HepG2 (cell line): ENCODE measurements around the gene UQCRHL. TPM values are rescaled to one million over a fixed set of nuclear protein-coding genes. Genes with fewer than 3 reads are reported as not detected.

ENCODE experiments used
- ATAC-seq: fragments of 200-7000 bp; cut with Tn5 transposase; 3 replicates; pipeline ENCODE4 v1.9.1; 2020; ENCODE audit warnings: mild to moderate bottlenecking, moderate library complexity
- BruUV-seq: library from RNA; stranded (reverse); fragments of 400-500 nt; replicated peaks from 2 replicates; lab custom pipeline; 2021; lab: Mats Ljungman, UMichigan
- CTCF ChIA-PET: fragments of 300-600 bp; formaldehyde crosslinking; extraction: SDS; loops from one replicate; lab custom pipeline; 2021; ENCODE audit warnings: low total read pairs, inconsistent platforms, low intra/inter-chr PET ratio; lab: Yijun Ruan, JAX
- POLR2A ChIA-PET: fragments of 350-600 bp; sonication (Branson Sonifier 250); formaldehyde crosslinking; loops from one replicate; lab custom pipeline; 2020; ENCODE audit warnings: antibody characterized with exemption, inconsistent platforms; lab: Yijun Ruan, JAX
- DNase-seq: peaks from one replicate; pipeline ENCODE4 v3.0.0-alpha.2; 2015; ENCODE audit warnings: low spot score
- FAIRE-seq: peaks from 3 replicates; lab custom pipeline; 2011; peaks lifted over from hg19 to GRCh38; lab: Jason Lieb, UNC
- H2AFZ ChIP-seq: one replicate; pipeline ENCODE4 v1.6.1; 2011; ENCODE audit warnings: low read length, inconsistent platforms
- H3K27ac ChIP-seq: fragments of 300-600 bp; 3 replicates; pipeline ENCODE4 v1.8.0; 2011; ENCODE audit warnings: mixed run types, mild to moderate bottlenecking, mixed read lengths, low read length, inconsistent platforms; ENCODE audit not compliant: insufficient read depth; ENCODE audit errors: extremely low read length
- H3K27me3 ChIP-seq, 2 experiments: fragments of 200-600 bp in 1 of 2; 2 replicates in 1 of 2; 3 replicates in 1 of 2; pipeline versions ENCODE4 v1.6.0 to v1.8.0; 2011; ENCODE audit warnings: low read length in 2 of 2, mild to moderate bottlenecking in 2 of 2, moderate library complexity in 2 of 2, inconsistent platforms in 1 of 2; ENCODE audit not compliant: insufficient read depth in 2 of 2, control insufficient read depth in 1 of 2
- H3K36me3 ChIP-seq, 2 experiments: fragments of 200-600 bp in 1 of 2; replicated peaks in 1 of 2; 2 replicates in 1 of 2; 3 replicates in 1 of 2; pipeline versions ENCODE4 v1.5.1 to v1.8.0; 2011; ENCODE audit warnings: low read length in 2 of 2, inconsistent platforms in 1 of 2; ENCODE audit not compliant: insufficient read depth in 2 of 2, control insufficient read depth in 1 of 2
- H3K4me1 ChIP-seq: 2 replicates; pipeline ENCODE4 v1.5.1; 2012; ENCODE audit warnings: low read length, inconsistent platforms; ENCODE audit not compliant: insufficient read depth
- H3K4me2 ChIP-seq: 2 replicates; pipeline ENCODE4 v1.6.0; 2011; ENCODE audit warnings: low read depth, low read length, inconsistent platforms
- H3K4me3 ChIP-seq, 3 experiments: fragments of 200-600 bp in 1 of 3; sonication (generic), shearing (Covaris generic) in 1 of 3; replicated peaks in 1 of 3; 2 replicates each; pipeline ENCODE4 v1.5.1; 2011 to 2016; ENCODE audit warnings: low read length in 3 of 3, inconsistent platforms in 2 of 3, low read depth in 2 of 3, mild to moderate bottlenecking in 2 of 3, control low read depth in 1 of 3, mixed read lengths in 1 of 3; ENCODE audit not compliant: insufficient read depth in 1 of 3
- H3K79me2 ChIP-seq: one replicate; pipeline ENCODE4 v1.6.1; 2011; ENCODE audit warnings: low read length, inconsistent platforms; ENCODE audit not compliant: insufficient read depth
- H3K9ac ChIP-seq: 2 replicates; pipeline ENCODE4 v1.6.0; 2011; ENCODE audit warnings: mild to moderate bottlenecking, low read depth, low read length, inconsistent platforms; ENCODE audit not compliant: insufficient read depth
- H3K9me3 ChIP-seq: 2 replicates; pipeline ENCODE4 v1.5.1; 2012; ENCODE audit warnings: mild to moderate bottlenecking, low read length
- H4K20me1 ChIP-seq: 2 replicates; pipeline ENCODE4 v1.6.0; 2011; ENCODE audit warnings: inconsistent platforms, mild to moderate bottlenecking, low read length, moderate library complexity; ENCODE audit not compliant: insufficient read depth
- POGK ChIP-seq: sonication (generic); formaldehyde crosslinking; conservative IDR thresholded peaks from 2 replicates; pipeline ENCODE4 v1.8.0; 2022; ENCODE audit warnings: mild to moderate bottlenecking, moderate library complexity, missing genetic modification reagents
- ZNF644 ChIP-seq: IDR thresholded peaks from 2 replicates; pipeline ENCODE4 v1.6.1; 2016; ENCODE audit warnings: low read depth
- ZNF7 ChIP-seq: IDR thresholded peaks from 2 replicates; pipeline ENCODE4 v1.6.1; 2016; ENCODE audit warnings: missing biosample characterization, missing genetic modification reagents
- ZSCAN5A ChIP-seq: sonication (generic); formaldehyde crosslinking; IDR thresholded peaks from 2 replicates; pipeline ENCODE4 v1.8.0; 2022; ENCODE audit warnings: mild to moderate bottlenecking, missing genetic modification reagents, borderline replicate concordance
- in situ Hi-C: cut with HindIII; loops from 2 replicates; pipeline ENCODE4 v1.10.0; 2017; ENCODE audit warnings: low pct_unique_long_range_greater_than_20kb; ENCODE audit not compliant: extremely low pct_ligation_motif_present
- intact Hi-C: fragments of 100-400 bp; cut with micrococcal nuclease; formaldehyde crosslinking; loops from one replicate; pipeline ENCODE4 v1.10.0; 2022; ENCODE audit not compliant: unreplicated experiment
- polyA plus RNA-seq, 8 experiments: library from polyadenylated mRNA; depleted of rRNA in 3 of 8; stranded (reverse) in 7 of 8; unstranded in 1 of 8; fragments of >200 nt; fragmentation: Illumina TruSeq in 4 of 8; extraction: Trizol in 4 of 8; gene quantifications; 2 replicates each; pipeline versions ENCODE4 v1.2.1 to v1.2.3, GENCODE V29; 2011 to 2016; ENCODE audit warnings: low read depth in 4 of 8, missing spikeins in 1 of 8, mixed read lengths in 1 of 8; ENCODE audit not compliant: insufficient read depth in 1 of 8
- total RNA-seq, 5 experiments: library from RNA; depleted of rRNA; stranded (reverse); fragments of >200 nt; fragmentation: Illumina TruSeq; extraction: Trizol; gene quantifications; 2 replicates each; pipeline ENCODE4 v1.2.3, GENCODE V29; 2016; ENCODE audit warnings: low read depth in 1 of 5

The UQCRHL gene
- total and polyA plus RNA-seq, 2 of the 13 experiments (the other 11 are each of a cell fraction or from before 2014, with no cell fraction given) = 1.8 to 2.3 TPM

- no peak for TF ChIP-seq ZSCAN5A (CRISPR knock-in tag)
- TF ChIP-seq, all 625 proteins: peak for 0
These were observed 19.5 kb upstream of the UQCRHL start (continued) for GRCh38 chr1:15826810-15827507.

GRCh38 chr1:15825800-15826199 lies 18.4 kb upstream of the UQCRHL start:
- FAIRE-seq = no peak
- CTCF ChIA-PET = no interaction called here

More at GRCh38 chr1:15825800-15826199, 18.4 kb upstream of the UQCRHL start:
- Histone ChIP-seq H3K9ac (no peak overlapping the region), H3K4me2 (peak overlapping the region; percentile 24; the same call in 1 of the 2 replicates), H3K27ac (no peak overlapping the region), H3K36me3 (no peaks in the 10 kb centered on the region), H3K4me1 (peaks cover 42% of the 10 kb centered on the region), H2AFZ (no peak overlapping the region), H3K4me3 (no peak overlapping the region), H3K27me3 (no peaks in the 10 kb centered on the region), H4K20me1 (no peaks in the 10 kb centered on the region), H3K9me3 (no peaks in the 10 kb centered on the region), H3K79me2 (no peaks in the 10 kb centered on the region)
- intact Hi-C loops = no loop called here
- in situ Hi-C loops = no loop called here
- no peak for DNase-seq
- no peak for ATAC-seq
- BruUV-seq = no TSS peak
- POLR2A ChIA-PET = interaction anchor here (0.6 to 1.5 kb wide), 4 partner anchors 9 to 25 kb away, joined by 3 to 4 read pairs (median 4); partner anchors contain the start of gene SPEN
- TF ChIP-seq ZNF644 (CRISPR knock-in tag) = no peak
- no peak for TF ChIP-seq POGK
- no peak for TF ChIP-seq ZNF7 (CRISPR knock-in tag)
